GM21390 (cell line): Measurements from ENCODE around the gene FRS2.
A peak's percentile ranks its signal among the peaks of the same experiment; 100 is the strongest.

Source experiments
- ATAC-seq: cut with Tn5 transposase; IDR thresholded peaks from one replicate; pipeline ENCODE4 v1.9.1; 2021; ENCODE audit not compliant: unreplicated experiment

The FRS2 gene

GRCh38 chr12:69524755-69525469, 54.7 kb downstream of the FRS2 start:
- ATAC-seq = no peak

GRCh38 chr12:69527506-69528272, 57.5 kb downstream of the FRS2 start:
- ATAC-seq = no peak

- ATAC-seq = peak; percentile 52
These were observed 58.8 kb downstream of the FRS2 start for GRCh38 chr12:69529021-69529420.

GRCh38 chr12:69533844-69534243, 63.7 kb downstream of the FRS2 start:
- ATAC-seq = no peak

- peak; percentile 88 for ATAC-seq
These were observed 64.2 kb downstream of the FRS2 start for GRCh38 chr12:69534389-69534822.

- ATAC-seq = no peak
These were observed 70.8 kb downstream of the FRS2 start for GRCh38 chr12:69540987-69541386.

- no peak for ATAC-seq
These were observed 73.9 kb downstream of the FRS2 start for GRCh38 chr12:69544087-69544486.

- ATAC-seq = no peak
These were observed 74.9 kb downstream of the FRS2 start for GRCh38 chr12:69545081-69545480.

GRCh38 chr12:69546693-69547438, 76.7 kb downstream of the FRS2 start:
- peak; percentile 75 for ATAC-seq

GRCh38 chr12:69548687-69549086, 78.5 kb downstream of the FRS2 start:
- no peak for ATAC-seq

GRCh38 chr12:69550569-69551350, 80.6 kb downstream of the FRS2 start:
- ATAC-seq = no peak

GRCh38 chr12:69553628-69554248, 83.5 kb downstream of the FRS2 start:
- ATAC-seq = no peak

GRCh38 chr12:69555461-69555860, 85.3 kb downstream of the FRS2 start:
- ATAC-seq = no peak

GRCh38 chr12:69556383-69556782, 86.2 kb downstream of the FRS2 start:
- ATAC-seq = no peak

GRCh38 chr12:69563166-69563762, 93.1 kb downstream of the FRS2 start:
- ATAC-seq = no peak

GRCh38 chr12:69566603-69567002, 96.4 kb downstream of the FRS2 start:
- no peak for ATAC-seq

GRCh38 chr12:69569236-69569635, 99.0 kb downstream of the FRS2 start:
- ATAC-seq = no peak

- no peak for ATAC-seq
These were observed 99.9 kb downstream of the FRS2 start for GRCh38 chr12:69570000-69570516.

GRCh38 chr12:69570545-69571399, 100.6 kb downstream of the FRS2 start:
- peak; percentile 87 for ATAC-seq
